ENCODE data around the gene DMBX1.

- TF ChIP-seq, protein P1, sequence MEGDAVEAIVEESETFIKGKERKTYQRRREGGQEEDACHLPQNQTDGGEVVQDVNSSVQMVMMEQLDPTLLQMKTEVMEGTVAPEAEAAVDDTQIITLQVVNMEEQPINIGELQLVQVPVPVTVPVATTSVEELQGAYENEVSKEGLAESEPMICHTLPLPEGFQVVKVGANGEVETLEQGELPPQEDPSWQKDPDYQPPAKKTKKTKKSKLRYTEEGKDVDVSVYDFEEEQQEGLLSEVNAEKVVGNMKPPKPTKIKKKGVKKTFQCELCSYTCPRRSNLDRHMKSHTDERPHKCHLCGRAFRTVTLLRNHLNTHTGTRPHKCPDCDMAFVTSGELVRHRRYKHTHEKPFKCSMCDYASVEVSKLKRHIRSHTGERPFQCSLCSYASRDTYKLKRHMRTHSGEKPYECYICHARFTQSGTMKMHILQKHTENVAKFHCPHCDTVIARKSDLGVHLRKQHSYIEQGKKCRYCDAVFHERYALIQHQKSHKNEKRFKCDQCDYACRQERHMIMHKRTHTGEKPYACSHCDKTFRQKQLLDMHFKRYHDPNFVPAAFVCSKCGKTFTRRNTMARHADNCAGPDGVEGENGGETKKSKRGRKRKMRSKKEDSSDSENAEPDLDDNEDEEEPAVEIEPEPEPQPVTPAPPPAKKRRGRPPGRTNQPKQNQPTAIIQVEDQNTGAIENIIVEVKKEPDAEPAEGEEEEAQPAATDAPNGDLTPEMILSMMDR (IDR thresholded peaks at IDR 0.05): no peak
- no peak for TF ChIP-seq POLR2A (IDR thresholded peaks at IDR 0.05)
Measured at GRCh38 chr1:46452931-46453325, 36.7 kb upstream of the DMBX1 start.
